Mesenchymal stem cell (in vitro differentiated cells and primary cell): ENCODE results near the gene EEF1AKMT3.
"Not testable (repeated sequence)": the region's sequence is repeated elsewhere in the genome, so short reads cannot be mapped to it uniquely, and the experiment has no call there.

Source experiments
- DNase-seq: peaks from one replicate; pipeline ENCODE4 v3.0.0-alpha.2; 2013
- H2AFZ ChIP-seq: one replicate; pipeline ENCODE4 v1.6.1; 2013; ENCODE audit warnings: low read depth, mild to moderate bottlenecking, control low read depth, inconsistent platforms, low read length, moderate library complexity
- H2AK5ac ChIP-seq: 2 replicates; pipeline ENCODE4 v1.6.1; 2013; ENCODE audit warnings: low read length, moderate library complexity, mild to moderate bottlenecking, inconsistent platforms; ENCODE audit not compliant: severe bottlenecking
- H2BK120ac ChIP-seq: one replicate; pipeline ENCODE4 v1.6.1; 2013; ENCODE audit warnings: low read depth, mild to moderate bottlenecking, inconsistent platforms, low read length, moderate library complexity
- H2BK12ac ChIP-seq, 2 experiments: one replicate each; pipeline ENCODE4 v1.6.1; 2013; ENCODE audit warnings: inconsistent platforms in 2 of 2, low read length in 2 of 2, mild to moderate bottlenecking in 2 of 2, moderate library complexity in 2 of 2, control low read depth in 1 of 2
- H2BK15ac ChIP-seq: one replicate; pipeline ENCODE4 v1.6.1; 2013; ENCODE audit warnings: mild to moderate bottlenecking, low read depth, inconsistent platforms; ENCODE audit not compliant: poor library complexity, severe bottlenecking
- H2BK5ac ChIP-seq: 2 replicates; pipeline ENCODE4 v1.6.1; 2013; ENCODE audit warnings: low read depth, mild to moderate bottlenecking, low read length, control low read depth, inconsistent platforms; ENCODE audit not compliant: poor library complexity, severe bottlenecking
- H3K14ac ChIP-seq, 2 experiments: one replicate each; pipeline ENCODE4 v1.6.1; 2013; ENCODE audit warnings: inconsistent platforms in 2 of 2, low read length in 2 of 2, control low read depth in 1 of 2, mild to moderate bottlenecking in 1 of 2, moderate library complexity in 1 of 2
- H3K18ac ChIP-seq, 2 experiments: one replicate each; pipeline ENCODE4 v1.6.1; 2013; ENCODE audit warnings: inconsistent platforms in 2 of 2, low read length in 2 of 2, control low read depth in 1 of 2, low read depth in 1 of 2, mild to moderate bottlenecking in 1 of 2
- H3K23ac ChIP-seq, 2 experiments: one replicate each; pipeline ENCODE4 v1.6.1; 2013; ENCODE audit warnings: inconsistent platforms in 2 of 2, low read length in 2 of 2, mild to moderate bottlenecking in 2 of 2, moderate library complexity in 2 of 2, control low read depth in 1 of 2
- H3K27ac ChIP-seq: 2 replicates; pipeline ENCODE4 v1.5.1; 2013; ENCODE audit warnings: mild to moderate bottlenecking, moderate library complexity, low read length, control low read depth, inconsistent platforms; ENCODE audit not compliant: poor library complexity, severe bottlenecking
- H3K27me3 ChIP-seq, 2 experiments: 2 replicates each; pipeline versions ENCODE4 v1.6.1 to v1.7.0; 2013; ENCODE audit warnings: low read length in 2 of 2, mild to moderate bottlenecking in 2 of 2, moderate library complexity in 2 of 2, control low read depth in 1 of 2, inconsistent platforms in 1 of 2; ENCODE audit not compliant: control insufficient read depth in 1 of 2, insufficient read depth in 1 of 2
- H3K36me3 ChIP-seq, 2 experiments: 2 replicates each; pipeline versions ENCODE4 v1.6.1 to v1.7.0; 2013; ENCODE audit warnings: low read length in 2 of 2, control low read depth in 1 of 2, inconsistent platforms in 1 of 2, low read depth in 1 of 2, mild to moderate bottlenecking in 1 of 2; ENCODE audit not compliant: insufficient read depth in 2 of 2, control insufficient read depth in 1 of 2
- H3K4ac ChIP-seq, 2 experiments: one replicate each; pipeline ENCODE4 v1.6.1; 2013; ENCODE audit warnings: inconsistent platforms in 2 of 2, low read length in 2 of 2, mild to moderate bottlenecking in 2 of 2, moderate library complexity in 2 of 2, control low read depth in 1 of 2, low read depth in 1 of 2
- H3K4me1 ChIP-seq: 2 replicates; pipeline ENCODE4 v1.6.1; 2013; ENCODE audit warnings: low read depth, low read length, control low read depth; ENCODE audit not compliant: control insufficient read depth, insufficient read depth
- H3K4me2 ChIP-seq: 2 replicates; pipeline ENCODE4 v1.6.1; 2013; ENCODE audit warnings: low read length, mild to moderate bottlenecking, inconsistent platforms; ENCODE audit not compliant: poor library complexity, severe bottlenecking
- H3K4me3 ChIP-seq, 2 experiments: 2 replicates each; pipeline versions ENCODE4 v1.5.1 to v1.7.0; 2013; ENCODE audit warnings: low read length in 2 of 2, mild to moderate bottlenecking in 2 of 2, control low read depth in 1 of 2, low read depth in 1 of 2; ENCODE audit not compliant: insufficient read depth in 1 of 2
- H3K79me1 ChIP-seq: replicated peaks from 2 replicates; pipeline ENCODE4 v1.6.1; 2013; ENCODE audit warnings: mild to moderate bottlenecking, control low read depth, low read length, inconsistent platforms; ENCODE audit not compliant: poor library complexity, severe bottlenecking
- H3K9ac ChIP-seq: 2 replicates; pipeline ENCODE4 v1.7.0; 2013; ENCODE audit warnings: mild to moderate bottlenecking, low read length, moderate library complexity
- H3K9me3 ChIP-seq: 2 replicates; pipeline ENCODE4 v1.7.0; 2013; ENCODE audit warnings: mild to moderate bottlenecking, low read length; ENCODE audit not compliant: control insufficient read depth
- H4K8ac ChIP-seq: one replicate; pipeline ENCODE4 v1.6.1; 2013; ENCODE audit warnings: inconsistent platforms, mild to moderate bottlenecking, low read length, moderate library complexity
- H4K91ac ChIP-seq: one replicate; pipeline ENCODE4 v1.6.1; 2013; ENCODE audit warnings: mild to moderate bottlenecking, low read length, inconsistent platforms
- WGBS: methylation state at CpG from one replicate; pipeline ENCODE4 v1.1.7; 2013; ENCODE audit warnings: mixed read lengths; 5-methylcytosine and 5-hydroxymethylcytosine counted together

EEF1AKMT3 gene

DNA sequence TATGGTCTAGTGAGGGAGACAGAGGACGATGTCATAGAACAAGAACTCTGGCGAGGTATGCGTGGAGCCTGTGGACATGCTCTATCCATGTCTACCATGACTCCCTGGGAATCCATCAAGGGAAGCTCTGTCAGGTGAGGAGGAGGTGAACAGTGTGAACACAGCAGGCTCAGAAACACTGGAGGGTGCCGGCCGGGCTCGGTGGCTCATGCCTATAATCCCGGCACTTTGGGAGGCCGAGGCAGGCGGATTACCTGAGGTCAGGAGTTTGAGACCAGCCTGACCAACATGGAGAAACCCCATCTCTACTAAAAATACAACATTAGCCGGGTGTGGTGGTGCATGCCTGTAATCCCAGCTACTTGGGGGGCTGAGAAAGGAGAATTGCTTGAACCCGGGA is 2.2 kb downstream of the EEF1AKMT3 start:
- not testable (repeated sequence) for H3K4me2 ChIP-seq, H2AK5ac ChIP-seq, H3K14ac ChIP-seq, H2BK5ac ChIP-seq, H3K4ac ChIP-seq, H2BK12ac ChIP-seq, H3K9ac ChIP-seq, H3K27me3 ChIP-seq, H4K91ac ChIP-seq, H4K8ac ChIP-seq, H2AFZ ChIP-seq, DNase-seq, H2BK120ac ChIP-seq, H3K23ac ChIP-seq, H3K9me3 ChIP-seq, H3K4me3 ChIP-seq, H3K27ac ChIP-seq, H2BK15ac ChIP-seq, H3K18ac ChIP-seq
- Histone ChIP-seq H3K4me1 (peaks cover 12% of the 10 kb centered on the region), H3K36me3 (peaks cover 11 to 42% of the 10 kb centered on the region in 2 experiments), H3K79me1 (peaks cover 14% of the 10 kb centered on the region)
- 99% methylated on average over 9 of the region's 11 CpGs for WGBS

DNA sequence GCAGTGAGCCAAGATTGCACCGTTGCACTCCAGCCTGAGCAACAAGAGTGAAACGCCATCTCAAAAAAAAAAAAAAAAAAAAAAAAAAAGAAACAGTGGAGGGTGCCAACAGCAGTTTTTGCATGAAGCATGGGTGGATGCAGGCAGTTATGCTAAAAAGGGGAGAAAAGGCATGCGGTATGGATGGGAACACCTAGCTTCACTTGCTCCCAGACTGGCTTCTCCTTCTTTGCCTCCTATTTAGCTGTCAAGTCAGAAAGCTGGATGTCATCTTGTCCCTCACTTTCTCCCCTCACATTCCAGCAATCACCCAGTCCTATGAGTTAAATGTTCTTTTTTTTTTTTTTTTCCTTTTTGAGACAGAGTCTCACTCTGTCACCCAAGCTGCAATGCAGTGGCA is 2.6 kb downstream of the EEF1AKMT3 start:
- Histone ChIP-seq H3K23ac (no peak overlapping the region), H2AK5ac (no peak overlapping the region), H2BK15ac (no peak overlapping the region), H2BK120ac (no peak overlapping the region), H3K9ac (no peak overlapping the region), H3K4me1 (peaks cover 12% of the 10 kb centered on the region), H2BK12ac (no peak overlapping the region), H3K4me3 (no peak overlapping the region), H3K79me1 (peaks cover 12% of the 10 kb centered on the region), H3K27me3 (no peaks in the 10 kb centered on the region), H3K27ac (no peak overlapping the region), H3K4ac (no peak overlapping the region), H4K91ac (no peak overlapping the region), H2AFZ (no peak overlapping the region), H2BK5ac (no peak overlapping the region), H3K9me3 (no peaks in the 10 kb centered on the region), H3K18ac (no peak overlapping the region), H3K36me3 (peaks cover 10 to 42% of the 10 kb centered on the region in 2 experiments), H4K8ac (no peak overlapping the region), H3K14ac (no peak overlapping the region), H3K4me2 (no peak overlapping the region)
- DNase-seq: no peak
- WGBS: 100% methylated on average over 2 of the region's 3 CpGs

DNA sequence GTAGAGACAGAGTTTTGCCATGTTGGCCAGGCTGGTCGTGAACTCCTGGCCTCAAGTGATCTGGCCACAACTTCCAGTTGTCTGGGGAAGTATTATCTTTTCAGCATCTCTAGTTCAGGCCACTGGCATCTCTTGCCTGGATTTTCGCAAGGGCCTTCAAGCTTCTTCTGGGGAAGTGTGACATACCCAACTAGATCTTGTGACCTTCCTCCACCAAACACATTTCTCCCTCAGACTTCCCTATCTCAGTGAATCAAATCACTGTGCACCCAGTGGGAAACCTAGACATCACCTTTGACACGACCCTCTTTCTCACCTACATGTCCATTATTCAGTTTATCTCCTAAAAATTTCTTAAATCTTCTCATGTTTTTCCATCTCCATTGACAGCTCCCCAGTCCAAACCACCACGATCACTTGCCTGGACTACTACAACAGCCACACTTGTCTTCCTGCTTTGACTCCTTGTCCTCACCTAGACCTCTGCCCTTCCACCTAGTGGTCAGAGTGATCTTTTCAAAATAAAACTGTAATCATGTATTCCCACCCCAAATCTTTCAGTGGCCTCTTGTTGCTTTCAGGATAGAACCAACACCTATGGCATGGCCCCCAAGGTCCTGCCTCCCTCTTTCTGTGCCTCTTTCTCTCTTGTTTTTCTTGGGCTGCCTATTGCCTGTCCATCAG is 3.3 kb downstream of the EEF1AKMT3 start:
- Histone ChIP-seq H3K18ac (no peak overlapping the region), H3K36me3 (peaks cover 12 to 42% of the 10 kb centered on the region in 2 experiments), H3K4ac (no peak overlapping the region), H3K27ac (no peak overlapping the region), H3K9ac (no peak overlapping the region), H3K9me3 (no peaks in the 10 kb centered on the region), H3K4me1 (peaks cover 10% of the 10 kb centered on the region), H3K27me3 (no peaks in the 10 kb centered on the region), H2BK15ac (no peak overlapping the region), H3K79me1 (peaks cover 9% of the 10 kb centered on the region), H2BK120ac (no peak overlapping the region), H2BK12ac (no peak overlapping the region), H3K14ac (no peak overlapping the region), H3K23ac (no peak overlapping the region), H2AFZ (no peak overlapping the region), H2AK5ac (no peak overlapping the region), H2BK5ac (no peak overlapping the region), H4K8ac (no peak overlapping the region), H3K4me3 (no peak overlapping the region), H3K4me2 (no peak overlapping the region), H4K91ac (no peak overlapping the region)
- DNase-seq: no peak
- 82% methylated on average over 4 of the region's 4 CpGs for WGBS

DNA sequence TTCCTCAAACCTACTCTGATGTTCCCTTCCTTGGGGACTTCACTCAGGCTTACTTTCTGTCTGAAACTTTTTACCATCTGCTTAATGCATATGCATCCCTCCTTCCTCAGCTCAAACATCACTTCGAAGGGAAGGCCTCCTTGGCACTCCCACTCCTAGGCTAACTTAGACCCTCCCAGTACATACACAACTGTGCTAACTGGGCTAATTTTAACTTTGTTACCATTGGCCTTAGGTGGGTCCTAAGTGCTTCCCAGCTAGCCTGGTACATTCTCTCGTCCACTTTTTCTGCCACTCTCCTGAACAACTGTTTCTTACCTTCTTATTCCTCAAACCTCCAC is 3.8 kb downstream of the EEF1AKMT3 start:
- Histone ChIP-seq H3K4ac (no peak overlapping the region), H4K8ac (no peak overlapping the region), H3K27me3 (no peaks in the 10 kb centered on the region), H3K9me3 (no peaks in the 10 kb centered on the region), H3K4me1 (peaks cover 6% of the 10 kb centered on the region), H3K36me3 (peaks cover 10 to 41% of the 10 kb centered on the region in 2 experiments), H3K14ac (no peak overlapping the region), H3K79me1 (peaks cover 5% of the 10 kb centered on the region), H3K4me2 (no peak overlapping the region), H2BK5ac (no peak overlapping the region), H3K9ac (no peak overlapping the region), H2AK5ac (no peak overlapping the region), H4K91ac (no peak overlapping the region), H3K27ac (no peak overlapping the region), H3K18ac (no peak overlapping the region), H2BK12ac (no peak overlapping the region), H3K23ac (no peak overlapping the region), H2AFZ (no peak overlapping the region), H2BK120ac (no peak overlapping the region), H3K4me3 (no peak overlapping the region), H2BK15ac (no peak overlapping the region)
- 83% methylated on average over 2 of the region's 2 CpGs for WGBS
- no peak for DNase-seq
